Measurements from ENCODE around the gene OR56A1.
"Not testable (repeated sequence)": the region's sequence is repeated elsewhere in the genome, so short reads cannot be mapped to it uniquely, and the experiment has no call there.

OR56A1 gene, protein sequence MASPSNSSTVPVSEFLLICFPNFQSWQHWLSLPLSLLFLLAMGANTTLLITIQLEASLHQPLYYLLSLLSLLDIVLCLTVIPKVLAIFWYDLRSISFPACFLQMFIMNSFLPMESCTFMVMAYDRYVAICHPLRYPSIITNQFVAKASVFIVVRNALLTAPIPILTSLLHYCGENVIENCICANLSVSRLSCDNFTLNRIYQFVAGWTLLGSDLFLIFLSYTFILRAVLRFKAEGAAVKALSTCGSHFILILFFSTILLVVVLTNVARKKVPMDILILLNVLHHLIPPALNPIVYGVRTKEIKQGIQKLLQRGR

DNA sequence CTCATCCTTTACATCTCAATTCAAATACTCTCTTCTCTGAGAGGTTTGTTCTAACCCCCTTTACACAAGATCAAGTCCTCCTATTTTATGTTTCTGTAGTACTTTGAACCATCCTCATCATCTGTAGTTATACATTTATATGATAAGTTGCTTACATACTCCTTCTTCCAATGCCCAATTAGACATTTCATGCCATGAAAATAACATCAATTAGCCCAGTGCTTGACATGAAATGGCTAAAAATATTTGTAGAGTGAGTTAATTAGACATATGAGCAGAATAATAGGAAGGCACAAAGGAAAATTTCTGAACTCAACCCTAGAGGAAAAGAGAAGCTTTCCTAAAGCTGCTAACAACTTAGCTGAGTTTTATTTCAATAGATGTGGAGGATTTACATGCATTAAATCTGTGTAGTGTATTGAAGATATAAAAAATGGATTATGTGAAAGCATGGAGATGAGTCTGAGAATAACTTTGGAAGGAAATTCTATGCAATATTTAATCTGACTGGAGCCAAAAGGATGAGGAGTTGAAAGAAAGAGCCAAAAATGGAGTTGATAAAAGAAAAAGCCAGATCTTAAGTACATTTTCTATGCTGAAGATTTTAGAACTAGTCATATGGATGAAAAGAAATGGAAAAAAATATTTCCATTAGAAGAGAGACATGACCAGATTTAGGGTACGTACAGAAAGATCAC lies at the start of gene OR56A1:
OR56A1 (minus strand) TSS at position 51 of the 698 bp plus-strand sequence. CDS start 3,066 bp downstream, outside the sequence.
- no peak for DNase-seq (ENCODE audit: low read depth in 2 of 2)

DNA sequence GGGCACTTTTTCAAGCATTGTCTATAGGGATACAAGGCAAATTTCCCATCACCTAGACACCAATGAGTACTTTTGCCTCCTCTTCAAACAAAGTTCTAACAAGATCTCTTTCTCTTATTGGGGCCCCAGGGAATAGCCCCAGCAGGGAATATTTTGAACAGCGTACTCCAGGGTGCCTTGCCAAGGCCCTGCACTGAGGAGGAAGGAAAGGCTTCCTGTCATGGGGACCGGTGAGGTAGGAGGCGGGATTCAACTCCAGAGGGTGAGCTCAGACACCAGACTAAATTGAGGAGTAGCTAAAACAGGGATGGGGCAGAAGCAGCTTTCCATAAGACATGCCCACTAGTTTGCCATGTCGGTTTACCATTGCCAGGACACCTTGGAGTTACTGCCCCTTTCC lies 48.9 kb upstream of the OR56A1 start:
- DNase-seq (ENCODE audit: low read depth in 2 of 2): no peak

DNA sequence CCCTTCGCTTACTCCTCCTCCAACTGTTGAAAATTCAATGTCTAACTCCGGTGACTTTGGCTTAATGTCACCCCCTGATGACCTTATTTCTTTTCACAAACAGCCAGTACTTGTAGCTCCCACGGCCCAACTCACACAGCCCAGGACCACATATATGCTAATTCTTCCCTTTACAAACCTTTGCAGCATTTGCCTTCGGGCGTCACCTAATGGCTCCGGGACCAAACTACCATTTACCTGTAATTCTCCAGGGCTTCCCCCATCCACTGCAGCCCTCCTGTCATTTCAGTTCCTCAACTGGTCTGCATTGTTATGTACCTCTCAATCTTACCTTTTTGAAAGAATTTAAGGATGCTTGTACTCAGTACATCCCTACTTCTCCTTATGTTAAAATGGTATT lies 47.2 kb upstream of the OR56A1 start:
- DNase-seq (ENCODE audit: low read depth in 2 of 2): no peak

DNA sequence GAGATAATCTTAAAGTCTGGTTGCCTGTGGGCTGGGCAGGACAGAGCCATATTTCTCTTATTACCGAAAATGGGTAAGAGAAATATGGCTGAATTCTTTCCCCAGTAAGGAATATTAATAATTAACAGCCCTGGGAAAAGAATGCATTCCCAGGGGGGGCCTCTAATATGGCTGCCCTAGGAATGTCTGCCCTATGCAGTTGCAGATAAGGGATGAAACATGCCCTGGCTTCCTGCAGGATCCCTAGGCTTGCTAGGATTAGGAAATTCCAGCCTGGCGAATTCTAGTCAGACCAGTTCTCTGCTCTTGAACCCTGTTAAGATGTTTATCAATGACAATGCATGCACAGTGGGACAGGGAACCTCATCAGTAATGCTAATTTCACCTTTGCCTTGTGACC lies 45.9 kb upstream of the OR56A1 start:
- not testable (repeated sequence) for DNase-seq (ENCODE audit: low read depth in 2 of 2)

DNA sequence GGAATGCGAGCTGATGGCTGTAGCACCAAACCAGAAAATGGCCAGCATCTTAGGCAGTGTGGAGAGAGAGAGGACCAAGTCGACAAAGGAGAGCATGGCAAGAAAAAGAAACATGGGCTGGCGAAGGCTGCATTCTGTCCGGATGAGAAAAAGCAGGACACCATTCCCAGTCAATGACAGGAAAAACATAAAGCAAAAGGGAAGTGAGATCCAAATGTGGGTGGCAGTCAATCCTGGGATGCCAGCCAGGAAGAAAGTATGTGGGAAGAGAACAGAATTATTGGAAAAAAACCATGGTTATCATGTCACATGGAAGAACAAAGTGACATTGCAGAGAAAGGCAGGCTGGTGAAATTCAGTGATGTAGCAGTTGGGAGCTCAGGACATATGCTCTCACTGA lies 36.9 kb upstream of the OR56A1 start:
- no peak for DNase-seq (ENCODE audit: low read depth in 2 of 2)

DNA sequence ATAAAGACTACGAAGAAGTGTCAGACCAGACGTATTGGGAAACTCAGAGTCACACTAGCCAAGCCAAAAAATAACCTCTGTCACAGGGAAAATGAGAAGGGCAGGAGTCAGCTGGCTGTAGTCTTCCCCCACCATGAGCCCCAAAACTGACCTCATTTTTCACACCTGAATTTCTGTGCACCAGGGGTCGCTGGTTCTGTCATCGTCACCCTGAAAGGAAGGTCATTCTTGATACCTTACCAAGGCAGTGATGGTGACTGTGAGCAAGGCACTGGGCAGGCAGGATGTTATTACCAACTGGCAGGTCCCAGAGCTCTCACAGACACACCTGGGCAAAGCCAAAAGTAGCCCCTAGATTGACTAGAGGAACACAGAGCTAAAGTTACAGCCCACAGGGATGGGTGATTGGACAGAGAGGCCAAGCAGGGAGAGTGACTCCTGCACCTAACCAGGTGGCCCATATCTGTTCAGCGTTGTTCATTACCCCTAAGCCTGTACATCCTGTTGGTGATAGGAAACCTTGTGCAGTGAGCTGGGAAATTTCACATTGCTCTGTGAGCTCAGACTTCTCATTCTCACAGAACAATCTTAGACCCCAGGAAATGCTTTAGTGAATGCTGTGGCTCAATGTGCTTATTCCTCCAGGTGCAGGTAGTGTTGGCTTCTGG lies 32.3 kb upstream of the OR56A1 start:
- no peak for DNase-seq (ENCODE audit: low read depth in 2 of 2)

DNA sequence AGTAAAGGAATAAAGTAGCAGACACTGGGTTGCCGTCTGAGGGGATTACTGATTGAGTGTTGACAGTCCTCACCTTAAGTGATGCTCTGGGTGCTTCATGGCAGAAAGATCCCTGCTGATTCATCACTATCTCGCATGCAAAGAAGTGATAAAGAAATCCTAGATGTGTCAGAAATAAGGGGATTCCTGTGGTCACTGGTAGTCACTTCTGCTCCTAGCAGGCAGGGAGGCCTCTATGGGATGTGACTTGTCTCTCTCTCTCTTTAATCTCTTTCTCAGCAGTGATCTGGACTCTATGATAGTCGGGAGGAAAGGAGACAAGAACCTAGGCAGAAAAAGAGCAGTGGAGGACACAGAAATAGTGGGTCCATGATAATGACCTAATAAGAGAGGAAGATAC lies 30.9 kb upstream of the OR56A1 start:
- DNase-seq (ENCODE audit: low read depth in 2 of 2): no peak

DNA sequence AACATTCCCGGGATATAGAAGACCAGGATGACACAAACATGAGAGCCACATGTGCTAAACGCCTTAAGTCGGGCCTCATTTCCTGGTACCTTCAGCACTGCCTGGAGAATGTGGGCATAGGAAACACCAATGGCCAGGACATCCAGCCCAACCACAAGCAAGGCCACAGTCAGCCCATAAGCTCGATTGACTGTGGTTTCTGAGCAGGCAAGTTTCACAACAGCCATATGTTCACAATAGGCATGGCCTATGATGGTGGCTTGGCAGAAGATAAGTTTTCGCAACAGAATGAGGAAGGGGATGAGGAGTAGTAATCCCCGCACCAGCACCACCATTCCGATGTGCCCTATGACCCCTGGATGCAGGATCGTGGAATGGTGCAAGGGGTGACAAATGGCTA lies 26.9 kb upstream of the OR56A1 start:
- no peak for DNase-seq (ENCODE audit: low read depth in 2 of 2)

DNA sequence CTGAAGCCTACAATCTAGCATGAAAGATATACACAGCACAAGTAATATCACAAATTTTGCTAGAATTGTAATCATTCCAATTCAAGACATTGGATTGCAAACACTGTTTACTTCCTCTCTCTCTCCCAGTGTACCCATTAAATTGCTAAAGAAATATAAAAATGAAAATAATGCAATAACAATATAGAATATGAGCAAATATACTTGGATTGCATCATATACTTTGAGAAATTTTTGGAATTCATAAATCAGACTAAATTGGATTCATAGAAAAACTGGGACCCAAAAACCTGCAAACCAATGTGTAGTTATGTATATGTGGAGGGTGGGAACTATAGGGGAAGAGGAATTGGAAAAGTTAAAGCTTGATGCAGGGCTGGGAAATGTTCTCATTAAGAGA lies 25.0 kb upstream of the OR56A1 start:
- DNase-seq (ENCODE audit: low read depth in 2 of 2): no peak

DNA sequence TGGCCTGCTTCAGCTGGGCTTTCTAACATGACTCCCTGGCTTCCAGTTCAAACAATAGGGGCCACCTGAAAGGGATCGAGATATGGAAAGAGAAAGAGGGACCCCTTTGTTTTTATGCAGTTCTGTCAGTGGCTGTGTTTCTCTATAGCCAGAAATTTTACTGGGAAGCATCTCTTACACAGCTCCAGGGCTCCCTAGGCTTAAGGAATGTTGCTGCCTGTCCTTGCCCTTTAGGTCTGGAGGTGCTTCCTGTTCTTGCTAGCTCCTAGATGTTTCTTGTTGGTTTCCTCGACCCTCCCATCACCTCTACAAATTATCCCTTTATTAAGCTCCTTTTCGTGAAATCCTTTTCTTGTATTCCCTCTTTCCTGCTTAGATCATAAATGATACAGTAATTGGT lies 21.8 kb upstream of the OR56A1 start:
- DNase-seq (ENCODE audit: low read depth in 2 of 2): no peak

DNA sequence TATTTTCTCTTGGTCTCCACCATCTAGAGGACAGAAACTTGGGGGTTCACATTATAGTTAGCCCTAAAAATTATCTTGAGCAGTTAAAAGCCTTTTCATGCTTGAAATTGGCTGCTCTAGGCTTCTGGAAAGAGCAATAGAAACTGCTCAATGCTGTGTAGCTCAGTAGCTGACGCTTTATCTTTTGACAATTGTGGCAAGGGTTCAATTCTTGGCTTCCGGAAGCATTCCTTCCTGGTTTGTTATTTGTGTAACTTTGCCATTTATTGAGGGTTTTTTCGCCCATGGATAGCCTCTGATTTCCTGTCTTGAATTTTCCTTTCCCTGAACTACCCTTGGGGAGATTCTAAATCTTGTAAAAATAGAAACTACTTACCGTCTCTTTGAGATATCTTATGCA lies 10.3 kb upstream of the OR56A1 start:
- no peak for DNase-seq (ENCODE audit: low read depth in 2 of 2)

DNA sequence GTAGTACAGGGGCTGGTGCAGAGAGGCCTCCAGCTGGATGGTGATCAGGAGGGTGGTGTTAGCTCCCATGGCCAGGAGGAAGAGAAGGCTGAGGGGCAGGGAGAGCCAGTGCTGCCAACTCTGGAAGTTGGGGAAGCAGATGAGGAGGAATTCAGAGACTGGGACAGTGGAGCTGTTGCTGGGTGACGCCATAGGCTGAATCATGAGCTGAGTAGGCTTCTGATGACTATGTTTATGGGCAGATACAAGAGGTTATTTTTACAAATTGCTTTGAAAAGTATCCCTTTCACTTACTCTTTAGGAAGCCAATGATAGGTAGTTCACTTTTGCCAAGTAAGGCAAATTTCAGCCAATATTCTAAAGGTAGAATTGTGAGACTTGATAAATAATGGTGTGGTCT lies 3.1 kb downstream of the OR56A1 start:
- DNase-seq (ENCODE audit: low read depth in 2 of 2): no peak

DNA sequence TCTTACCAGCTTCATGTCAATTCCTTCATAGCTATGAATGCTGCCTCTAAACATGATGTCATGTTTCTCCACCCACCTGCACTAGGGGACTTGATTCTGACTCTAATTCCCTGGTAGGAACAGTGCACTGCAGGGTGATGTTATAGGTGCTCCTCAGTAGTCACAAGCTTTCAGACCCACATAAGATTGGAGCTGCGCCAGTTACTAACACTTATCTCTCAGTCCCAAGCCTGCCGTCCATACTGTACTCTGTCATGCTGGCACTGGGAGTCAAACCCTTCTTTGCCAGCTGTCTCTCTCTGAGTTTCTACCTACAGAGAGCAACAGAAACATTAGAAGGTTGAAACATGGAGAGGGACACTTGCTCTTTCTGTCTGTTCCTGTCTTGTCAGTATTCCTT lies 5.5 kb downstream of the OR56A1 start:
- no peak for DNase-seq (ENCODE audit: low read depth in 2 of 2)

DNA sequence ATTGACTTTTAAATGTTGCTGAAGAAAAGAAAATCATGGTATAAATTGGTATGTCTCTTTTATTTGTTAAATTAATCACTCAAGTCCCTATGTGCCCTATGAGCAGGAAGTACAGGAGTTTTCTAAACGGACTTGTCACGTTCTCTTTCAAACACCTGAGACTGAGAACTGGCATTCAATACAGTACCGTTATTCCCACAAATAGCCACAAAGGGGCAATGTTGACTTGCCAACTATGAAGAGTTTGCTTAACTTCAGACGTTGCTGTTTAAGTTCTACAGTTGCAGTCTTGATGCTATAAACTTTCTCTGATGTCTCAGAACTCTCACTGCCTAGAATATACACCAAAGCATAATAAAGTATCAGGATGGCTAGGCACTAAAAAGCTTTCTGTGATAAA lies 7.6 kb downstream of the OR56A1 start:
- no peak for DNase-seq (ENCODE audit: low read depth in 2 of 2)

DNA sequence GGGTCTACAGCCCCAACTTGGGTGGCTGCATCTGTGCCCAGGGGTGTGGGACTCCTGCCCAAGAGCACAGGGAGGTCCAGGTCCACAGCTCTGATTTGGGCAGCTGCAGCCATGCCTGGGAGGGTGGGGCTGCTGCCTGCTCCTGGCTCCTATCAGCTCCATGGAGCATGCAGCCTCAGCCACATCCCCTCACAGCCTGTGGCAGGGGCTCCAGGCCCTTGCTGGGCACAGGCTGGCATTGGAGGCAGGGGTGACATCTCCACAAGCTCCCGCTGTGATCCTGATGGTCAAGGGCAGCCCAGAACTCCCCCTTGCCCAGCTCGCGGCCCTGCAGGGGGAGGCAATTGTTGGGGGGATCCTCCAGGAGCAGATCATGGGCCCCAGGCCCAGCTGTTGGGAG lies 17.5 kb downstream of the OR56A1 start:
- no peak for DNase-seq (ENCODE audit: low read depth in 2 of 2)

DNA sequence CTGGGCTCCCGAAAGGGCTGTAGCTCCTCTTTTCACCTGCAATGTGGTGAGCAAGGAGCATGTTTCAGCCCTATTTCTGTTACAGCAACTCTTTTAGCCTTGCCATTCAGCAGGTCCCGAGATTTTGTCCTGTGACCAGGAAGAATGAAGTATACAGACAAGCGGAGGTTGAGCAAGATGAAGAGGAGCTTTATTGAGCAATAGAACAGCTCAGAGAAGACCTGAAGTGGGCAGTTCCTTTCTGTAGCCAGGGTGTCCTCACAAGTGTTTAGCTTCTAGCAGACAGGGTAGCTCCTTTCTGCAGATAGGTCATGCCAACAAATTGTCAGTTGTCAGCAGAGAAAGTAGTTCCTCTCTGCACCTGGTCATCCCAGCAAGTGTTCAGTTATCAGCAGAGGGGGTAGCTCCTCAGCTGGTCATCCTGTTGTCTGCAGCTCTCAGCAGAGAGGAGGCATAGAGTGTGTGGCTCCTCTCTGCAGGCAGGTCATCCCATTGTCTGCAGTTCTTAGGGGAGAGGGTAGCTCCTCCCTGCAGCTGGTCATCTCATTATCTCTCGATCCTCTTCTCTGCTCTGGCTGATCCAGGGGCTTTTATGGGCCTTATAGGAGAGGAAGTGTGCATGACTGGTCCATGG lies 18.4 kb downstream of the OR56A1 start:
- DNase-seq (ENCODE audit: low read depth in 2 of 2): no peak

DNA sequence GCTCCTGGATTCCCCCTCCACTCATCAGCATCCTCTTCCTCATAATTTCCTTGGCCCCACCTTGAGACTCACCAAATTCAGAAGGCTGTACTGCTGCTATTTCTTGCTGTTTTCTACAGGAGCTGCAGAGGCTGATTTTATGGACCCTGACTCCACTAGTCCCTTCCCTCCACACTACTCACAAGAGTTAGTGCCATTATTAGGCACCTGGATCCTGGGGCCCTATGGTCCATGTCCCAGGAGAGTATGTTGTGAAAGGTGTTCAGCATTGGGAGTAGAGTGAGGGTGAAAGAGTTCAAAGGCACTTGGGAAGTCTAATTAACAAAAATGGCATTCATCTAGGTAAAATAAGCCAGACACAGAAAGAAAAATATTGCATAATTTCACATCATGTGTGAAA lies 23.7 kb downstream of the OR56A1 start, which contains the start of gene OR56A4:
OR56A4 (minus strand) TSS at position 101 of the 400 bp plus-strand sequence. CDS start 3,954 bp downstream, outside the sequence.
- DNase-seq (ENCODE audit: low read depth in 2 of 2): no peak

DNA sequence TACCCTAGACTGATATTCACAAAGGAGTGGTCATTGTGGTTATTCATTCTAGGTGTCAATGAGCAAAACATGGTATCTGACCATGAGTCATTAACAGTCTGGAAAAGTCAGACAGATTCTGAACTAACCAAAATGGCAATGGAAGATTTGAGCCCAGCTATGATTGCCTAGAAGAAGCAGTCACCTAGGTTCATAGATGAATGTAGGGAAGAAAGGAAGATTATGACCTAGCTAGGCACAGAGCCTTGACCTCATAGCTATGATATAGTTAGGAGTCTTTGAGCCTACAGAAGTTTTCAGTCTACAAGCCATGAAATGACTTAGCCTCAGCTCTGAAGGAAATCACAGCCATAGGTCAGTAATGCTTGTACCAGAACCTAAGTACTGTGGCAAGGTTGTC lies 24.2 kb downstream of the OR56A1 start:
- no peak for DNase-seq (ENCODE audit: low read depth in 2 of 2)

DNA sequence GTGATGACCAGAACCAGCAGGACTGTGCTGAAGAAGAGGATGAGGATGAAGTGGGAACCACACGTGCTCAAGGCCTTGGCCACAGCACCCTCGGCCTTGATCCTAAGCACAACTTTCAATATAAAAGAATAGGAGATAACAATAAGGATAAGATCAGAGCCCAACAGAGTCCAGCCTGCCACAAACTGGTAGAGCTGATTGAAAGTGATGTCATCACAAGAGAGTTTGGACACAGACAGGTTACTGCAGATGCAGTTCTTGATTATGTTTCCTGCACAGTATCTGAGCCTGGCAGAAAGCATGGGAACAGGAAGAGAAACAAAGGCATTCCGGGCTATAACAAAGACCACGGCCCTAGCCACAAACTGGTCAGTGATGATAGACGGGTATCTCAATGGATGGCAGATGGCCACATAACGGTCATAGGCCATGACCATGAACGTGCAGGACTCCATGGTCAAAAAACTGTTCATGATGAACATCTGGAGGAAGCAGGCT lies 28.3 kb downstream of the OR56A1 start:
- DNase-seq (ENCODE audit: low read depth in 2 of 2): no peak

DNA sequence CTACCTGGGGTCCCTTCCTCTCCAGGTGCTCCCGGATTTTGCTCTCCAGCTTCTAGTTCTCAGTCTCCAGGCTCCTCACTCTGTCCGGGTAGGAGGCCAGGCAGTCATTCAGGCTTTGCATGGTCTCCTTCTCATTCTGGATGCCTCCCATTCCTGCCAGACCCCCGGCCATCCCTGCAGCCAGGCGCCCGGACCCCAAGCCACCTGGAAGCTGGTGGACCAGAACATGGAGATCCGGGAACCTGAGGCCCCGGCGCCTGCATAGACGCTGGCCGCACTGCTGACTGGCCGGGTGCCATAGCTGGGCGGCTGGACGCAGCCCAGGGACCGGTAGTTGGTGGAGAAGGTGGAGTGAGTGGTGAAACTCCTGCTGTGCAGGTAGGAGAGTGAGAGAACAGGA lies 35.8 kb downstream of the OR56A1 start:
- no peak for DNase-seq (ENCODE audit: low read depth in 2 of 2)

DNA sequence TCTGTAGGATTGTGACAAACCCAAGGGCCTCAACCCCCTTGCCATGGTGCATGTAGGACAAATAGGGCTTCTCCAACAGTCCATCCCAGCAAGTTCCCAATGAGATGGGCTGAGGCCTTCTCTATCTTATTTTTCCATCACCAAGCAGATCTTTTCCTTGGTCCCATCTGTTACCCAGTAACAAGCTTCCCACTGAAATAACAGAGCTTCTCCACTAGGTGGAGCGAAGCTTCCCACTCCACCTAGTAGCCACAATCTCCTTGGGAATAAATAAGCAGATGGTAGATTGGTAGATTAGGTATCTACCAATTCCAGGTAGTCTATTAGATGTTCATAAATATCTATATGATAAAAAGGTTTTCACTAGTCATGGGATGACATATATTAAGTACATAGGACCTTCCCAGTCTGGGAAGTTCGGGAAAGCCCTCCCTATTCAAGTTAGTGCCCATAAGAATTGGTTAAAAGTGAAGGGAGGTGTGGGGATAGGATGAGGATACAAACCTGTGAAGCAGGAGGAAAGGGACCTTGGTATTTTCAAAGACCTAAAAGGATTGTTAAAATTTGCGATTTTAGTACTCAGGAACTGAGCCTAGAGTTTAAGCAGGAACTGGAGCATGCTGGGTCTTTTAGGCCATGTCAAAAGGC lies 37.8 kb downstream of the OR56A1 start:
- no peak for DNase-seq (ENCODE audit: low read depth in 2 of 2)

DNA sequence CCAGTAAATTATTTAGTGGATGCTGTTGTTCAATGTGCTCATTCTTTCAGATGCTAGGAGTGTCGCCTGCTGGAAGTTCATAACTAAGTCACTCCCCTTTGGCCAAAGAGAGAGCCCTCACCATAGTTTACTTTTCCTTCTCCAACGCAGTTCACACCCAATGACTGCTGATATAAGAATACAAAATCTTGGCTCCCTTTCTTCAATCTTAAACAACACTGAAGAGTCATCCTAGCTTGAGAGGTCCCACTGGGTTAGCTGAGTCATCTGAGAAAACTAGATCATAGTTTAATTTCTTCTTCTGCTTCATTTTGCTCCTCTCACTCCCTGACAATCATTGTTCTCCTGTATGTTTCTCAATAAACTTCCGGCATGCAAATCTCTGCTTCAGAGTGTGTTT lies 38.4 kb downstream of the OR56A1 start:
- DNase-seq (ENCODE audit: low read depth in 2 of 2): no peak

Measured in stimulated activated CD8-positive, alpha-beta memory T cell treated with anti-CD3 and anti-CD28 coated beads, Interleukin-15, amount 100 ng/mL, for 48 hours (primary cell).